ENCODE results near the gene TSHB.

GRCh38 chr1:115076384-115076915 is 46.8 kb downstream of the TSHB start:
- TF ChIP-seq EZH2 (IDR thresholded peaks at IDR 0.05; ENCODE audit: insufficient read depth, poor library complexity, severe bottlenecking) (no peak), EZH2phosphoT487 (IDR thresholded peaks at IDR 0.05; ENCODE audit: insufficient read depth, low read depth) (no peak)

Data from GM23248 (cell line).